Lower leg skin (tissue), 3 donors: Measurements from ENCODE around the gene ECE1.

Experiments used
- CTCF ChIP-seq, 3 donors: fragments of 450-650 bp; IDR thresholded peaks; one replicate each; pipeline ENCODE4 v1.5.1; 2016; ENCODE audit warnings: antibody characterized with exemption in 3 of 3, mild to moderate bottlenecking in 3 of 3, moderate library complexity in 2 of 3
- POLR2A ChIP-seq, 2 donors: fragments of 450-650 bp; IDR thresholded peaks; one replicate each; pipeline ENCODE4 v1.6.1; 2016 to 2017; ENCODE audit warnings: antibody characterized with exemption in 2 of 2, mild to moderate bottlenecking in 1 of 2, moderate library complexity in 1 of 2

- TF ChIP-seq CTCF (IDR thresholded peaks at IDR 0.05) (no peak), POLR2A (IDR thresholded peaks at IDR 0.05) (no peak)
These were observed 27.4 kb upstream of the ECE1 start for GRCh38 chr1:21317690-21318043.
